ENCODE results near the gene KCTD18.

Gene KCTD18

GRCh38 chr2:200484934-200485333, 24.9 kb downstream of the KCTD18 start:
- no peak for DNase-seq (ENCODE audit: low spot score)

- DNase-seq (ENCODE audit: low spot score), result no peak
Measured at GRCh38 chr2:200483729-200484198, 26.1 kb downstream of the KCTD18 start.

- DNase-seq (ENCODE audit: low spot score), result no peak
Measured at GRCh38 chr2:200482194-200482593, 27.7 kb downstream of the KCTD18 start.

GRCh38 chr2:200479692-200480265, 30.1 kb downstream of the KCTD18 start:
- DNase-seq (ENCODE audit: low spot score), result no peak

- no peak for DNase-seq (ENCODE audit: low spot score)
Measured at GRCh38 chr2:200477667-200478131, 32.2 kb downstream of the KCTD18 start.

GRCh38 chr2:200476836-200477235, 33.0 kb downstream of the KCTD18 start:
- DNase-seq (ENCODE audit: low spot score), result no peak

GRCh38 chr2:200475795-200476194, 34.1 kb downstream of the KCTD18 start:
- DNase-seq (ENCODE audit: low spot score), result no peak

GRCh38 chr2:200472853-200473464, 36.9 kb downstream of the KCTD18 start:
- no peak for DNase-seq (ENCODE audit: low spot score)

GRCh38 chr2:200471928-200472645, 37.8 kb downstream of the KCTD18 start:
- no peak for DNase-seq (ENCODE audit: low spot score)

- DNase-seq (ENCODE audit: low spot score), result no peak
Measured at GRCh38 chr2:200471324-200471848, 38.5 kb downstream of the KCTD18 start.

GRCh38 chr2:200470230-200470629, 39.6 kb downstream of the KCTD18 start:
- no peak for DNase-seq (ENCODE audit: low spot score)

- DNase-seq (ENCODE audit: low spot score), result no peak
Measured at GRCh38 chr2:200469708-200470211, 40.1 kb downstream of the KCTD18 start.

- DNase-seq (ENCODE audit: low spot score), result no peak
Measured at GRCh38 chr2:200467806-200468681, 41.8 kb downstream of the KCTD18 start.

GRCh38 chr2:200466425-200467418, 43.1 kb downstream of the KCTD18 start:
- DNase-seq (ENCODE audit: low spot score), result no peak

GRCh38 chr2:200463452-200463851, 46.4 kb downstream of the KCTD18 start:
- no peak for DNase-seq (ENCODE audit: low spot score)

GRCh38 chr2:200461846-200462710, 47.8 kb downstream of the KCTD18 start:
- no peak for DNase-seq (ENCODE audit: low spot score)

- no peak for DNase-seq (ENCODE audit: low spot score)
Measured at GRCh38 chr2:200459101-200459500, 50.8 kb downstream of the KCTD18 start.

GRCh38 chr2:200456567-200456966, 53.3 kb downstream of the KCTD18 start:
- no peak for DNase-seq (ENCODE audit: low spot score)

GRCh38 chr2:200455958-200456421, 53.9 kb downstream of the KCTD18 start:
- no peak for DNase-seq (ENCODE audit: low spot score)
